HepG2 (cell line): Measurements from ENCODE around the gene ANKIB1. TPM values are rescaled to one million over a fixed set of nuclear protein-coding genes. Genes with fewer than 3 reads are reported as not detected.

Experiments used
- ATAC-seq: fragments of 200-7000 bp; cut with Tn5 transposase; 3 replicates; pipeline ENCODE4 v1.9.1; 2020; ENCODE audit warnings: mild to moderate bottlenecking, moderate library complexity
- BruUV-seq: library from RNA; stranded (reverse); fragments of 400-500 nt; replicated peaks from 2 replicates; lab custom pipeline; 2021; lab: Mats Ljungman, UMichigan
- CTCF ChIA-PET: fragments of 300-600 bp; formaldehyde crosslinking; extraction: SDS; loops from one replicate; lab custom pipeline; 2021; ENCODE audit warnings: low total read pairs, inconsistent platforms, low intra/inter-chr PET ratio; lab: Yijun Ruan, JAX
- POLR2A ChIA-PET: fragments of 350-600 bp; sonication (Branson Sonifier 250); formaldehyde crosslinking; loops from one replicate; lab custom pipeline; 2020; ENCODE audit warnings: antibody characterized with exemption, inconsistent platforms; lab: Yijun Ruan, JAX
- DNase-seq: peaks from one replicate; pipeline ENCODE4 v3.0.0-alpha.2; 2015; ENCODE audit warnings: low spot score
- FAIRE-seq: peaks from 3 replicates; lab custom pipeline; 2011; peaks lifted over from hg19 to GRCh38; lab: Jason Lieb, UNC
- H2AFZ ChIP-seq: one replicate; pipeline ENCODE4 v1.6.1; 2011; ENCODE audit warnings: low read length, inconsistent platforms
- H3K27ac ChIP-seq: fragments of 300-600 bp; 3 replicates; pipeline ENCODE4 v1.8.0; 2011; ENCODE audit warnings: mixed run types, mild to moderate bottlenecking, mixed read lengths, low read length, inconsistent platforms; ENCODE audit not compliant: insufficient read depth; ENCODE audit errors: extremely low read length
- H3K27me3 ChIP-seq, 2 experiments: fragments of 200-600 bp in 1 of 2; 2 replicates in 1 of 2; 3 replicates in 1 of 2; pipeline versions ENCODE4 v1.6.0 to v1.8.0; 2011; ENCODE audit warnings: low read length in 2 of 2, mild to moderate bottlenecking in 2 of 2, moderate library complexity in 2 of 2, inconsistent platforms in 1 of 2; ENCODE audit not compliant: insufficient read depth in 2 of 2, control insufficient read depth in 1 of 2
- H3K36me3 ChIP-seq, 2 experiments: fragments of 200-600 bp in 1 of 2; replicated peaks in 1 of 2; 2 replicates in 1 of 2; 3 replicates in 1 of 2; pipeline versions ENCODE4 v1.5.1 to v1.8.0; 2011; ENCODE audit warnings: low read length in 2 of 2, inconsistent platforms in 1 of 2; ENCODE audit not compliant: insufficient read depth in 2 of 2, control insufficient read depth in 1 of 2
- H3K4me1 ChIP-seq: 2 replicates; pipeline ENCODE4 v1.5.1; 2012; ENCODE audit warnings: low read length, inconsistent platforms; ENCODE audit not compliant: insufficient read depth
- H3K4me2 ChIP-seq: 2 replicates; pipeline ENCODE4 v1.6.0; 2011; ENCODE audit warnings: low read depth, low read length, inconsistent platforms
- H3K4me3 ChIP-seq, 3 experiments: fragments of 200-600 bp in 1 of 3; sonication (generic), shearing (Covaris generic) in 1 of 3; replicated peaks in 1 of 3; 2 replicates each; pipeline ENCODE4 v1.5.1; 2011 to 2016; ENCODE audit warnings: low read length in 3 of 3, inconsistent platforms in 2 of 3, low read depth in 2 of 3, mild to moderate bottlenecking in 2 of 3, control low read depth in 1 of 3, mixed read lengths in 1 of 3; ENCODE audit not compliant: insufficient read depth in 1 of 3
- H3K79me2 ChIP-seq: one replicate; pipeline ENCODE4 v1.6.1; 2011; ENCODE audit warnings: low read length, inconsistent platforms; ENCODE audit not compliant: insufficient read depth
- H3K9ac ChIP-seq: 2 replicates; pipeline ENCODE4 v1.6.0; 2011; ENCODE audit warnings: mild to moderate bottlenecking, low read depth, low read length, inconsistent platforms; ENCODE audit not compliant: insufficient read depth
- H3K9me3 ChIP-seq: 2 replicates; pipeline ENCODE4 v1.5.1; 2012; ENCODE audit warnings: mild to moderate bottlenecking, low read length
- H4K20me1 ChIP-seq: 2 replicates; pipeline ENCODE4 v1.6.0; 2011; ENCODE audit warnings: inconsistent platforms, mild to moderate bottlenecking, low read length, moderate library complexity; ENCODE audit not compliant: insufficient read depth
- HNF4A ChIP-seq: sonication (generic); formaldehyde crosslinking; IDR thresholded peaks from 2 replicates; pipeline ENCODE4 v1.4.0; 2020; ENCODE audit warnings: missing genetic modification reagents
- MAFF ChIP-seq: IDR thresholded peaks from 2 replicates; pipeline ENCODE4 v1.6.1; 2011; ENCODE audit warnings: low read depth, low read length, improper control_type of control experiment
- MAFK ChIP-seq, 2 experiments: IDR thresholded peaks in 1 of 2; conservative IDR thresholded peaks in 1 of 2; 2 replicates each; pipeline ENCODE4 v1.6.1; 2011; ENCODE audit warnings: improper control_type of control experiment in 2 of 2, low read length in 2 of 2
- NCOR1 ChIP-seq: fragments of 200-600 bp; sonication (generic); IDR thresholded peaks from 2 replicates; pipeline ENCODE4 v1.7.0; 2017; ENCODE audit warnings: antibody characterized with exemption, low read length, borderline replicate concordance
- NFE2L2 ChIP-seq: fragments of 150-350 bp; IDR thresholded peaks from 2 replicates; pipeline ENCODE4 v1.6.1; 2014; ENCODE audit warnings: low read length
- NR1H2 ChIP-seq: sonication (generic); formaldehyde crosslinking; IDR thresholded peaks from 2 replicates; pipeline ENCODE4 v1.8.1; 2022; ENCODE audit warnings: low read depth, missing genetic modification reagents, borderline replicate concordance
- RELA ChIP-seq: sonication (generic); formaldehyde crosslinking; IDR thresholded peaks from 2 replicates; pipeline ENCODE4 v1.4.0; 2020; ENCODE audit warnings: missing genetic modification reagents
- SRF ChIP-seq: IDR thresholded peaks from 2 replicates; pipeline ENCODE4 v1.6.1; 2011; ENCODE audit warnings: mild to moderate bottlenecking, low read depth, low read length, moderate library complexity
- ZBTB21 ChIP-seq: sonication (generic); formaldehyde crosslinking; IDR thresholded peaks from 2 replicates; pipeline ENCODE4 v1.4.0; 2020; ENCODE audit warnings: missing genetic modification reagents
- ZFY ChIP-seq: sonication (generic); formaldehyde crosslinking; IDR thresholded peaks from 2 replicates; pipeline ENCODE4 v1.4.0; 2020; ENCODE audit warnings: missing genetic modification reagents
- ZNF10 ChIP-seq: sonication (generic); formaldehyde crosslinking; IDR thresholded peaks from 2 replicates; pipeline ENCODE4 v1.4.0; 2020; ENCODE audit warnings: mild to moderate bottlenecking, low read depth, missing genetic modification reagents, borderline replicate concordance
- ZNF224 ChIP-seq: sonication (generic); formaldehyde crosslinking; IDR thresholded peaks from 2 replicates; pipeline ENCODE4 v1.5.0; 2020; ENCODE audit warnings: mild to moderate bottlenecking, missing genetic modification reagents
- ZNF362 ChIP-seq: sonication (generic); formaldehyde crosslinking; IDR thresholded peaks from 2 replicates; pipeline ENCODE4 v1.4.0; 2020; ENCODE audit warnings: missing genetic modification reagents, mild to moderate bottlenecking, borderline replicate concordance
- ZNF446 ChIP-seq: sonication (generic); formaldehyde crosslinking; IDR thresholded peaks from 2 replicates; pipeline ENCODE4 v1.5.0; 2020; ENCODE audit warnings: mild to moderate bottlenecking, missing genetic modification reagents
- ZNF512B ChIP-seq: sonication (generic); formaldehyde crosslinking; IDR thresholded peaks from 2 replicates; pipeline ENCODE4 v1.5.1; 2020; ENCODE audit warnings: missing genetic modification reagents, mild to moderate bottlenecking, borderline replicate concordance
- ZNF556 ChIP-seq: sonication (generic); formaldehyde crosslinking; IDR thresholded peaks from 2 replicates; pipeline ENCODE4 v1.4.0; 2020; ENCODE audit warnings: mild to moderate bottlenecking, missing genetic modification reagents, borderline replicate concordance
- ZNF878 ChIP-seq: sonication (generic); formaldehyde crosslinking; IDR thresholded peaks from 2 replicates; pipeline ENCODE4 v1.8.1; 2023; ENCODE audit warnings: mild to moderate bottlenecking, missing genetic modification reagents, moderate library complexity
- WGBS: methylation state at CpG from one replicate; pipeline ENCODE4 v1.1.6; 2017; ENCODE audit warnings: low lambda C conversion rate; 5-methylcytosine and 5-hydroxymethylcytosine counted together
- in situ Hi-C: cut with HindIII; loops from 2 replicates; pipeline ENCODE4 v1.10.0; 2017; ENCODE audit warnings: low pct_unique_long_range_greater_than_20kb; ENCODE audit not compliant: extremely low pct_ligation_motif_present
- intact Hi-C: fragments of 100-400 bp; cut with micrococcal nuclease; formaldehyde crosslinking; loops from one replicate; pipeline ENCODE4 v1.10.0; 2022; ENCODE audit not compliant: unreplicated experiment
- polyA plus RNA-seq, 8 experiments: library from polyadenylated mRNA; depleted of rRNA in 3 of 8; stranded (reverse) in 7 of 8; unstranded in 1 of 8; fragments of >200 nt; fragmentation: Illumina TruSeq in 4 of 8; extraction: Trizol in 4 of 8; gene quantifications; 2 replicates each; pipeline versions ENCODE4 v1.2.1 to v1.2.3, GENCODE V29; 2011 to 2016; ENCODE audit warnings: low read depth in 4 of 8, missing spikeins in 1 of 8, mixed read lengths in 1 of 8; ENCODE audit not compliant: insufficient read depth in 1 of 8
- total RNA-seq, 5 experiments: library from RNA; depleted of rRNA; stranded (reverse); fragments of >200 nt; fragmentation: Illumina TruSeq; extraction: Trizol; gene quantifications; 2 replicates each; pipeline ENCODE4 v1.2.3, GENCODE V29; 2016; ENCODE audit warnings: low read depth in 1 of 5

ANKIB1 gene
- total and polyA plus RNA-seq, 2 of the 13 experiments (the other 11 are each of a cell fraction or from before 2014, with no cell fraction given), result 28.7 to 29.6 TPM

- TF ChIP-seq ZNF512B (CRISPR knock-in tag), result no peak
- TF ChIP-seq NFE2L2, result no peak
- TF ChIP-seq ZNF224 (CRISPR knock-in tag), result no peak
- no peak for TF ChIP-seq ZNF556 (CRISPR knock-in tag)
- TF ChIP-seq SRF, result no peak
- TF ChIP-seq NR1H2 (CRISPR knock-in tag), result no peak
- TF ChIP-seq ZBTB21, result no peak
These were observed 80.1 kb downstream of the ANKIB1 start (continued) for GRCh38 chr7:92325858-92326257.

GRCh38 chr7:92330835-92331438 is 85.2 kb downstream of the ANKIB1 start:
- Histone ChIP-seq H4K20me1 (no peaks in the 10 kb centered on the region), H3K27me3 (no peaks in the 10 kb centered on the region), H2AFZ (no peak overlapping the region), H3K9ac (no peak overlapping the region), H3K4me2 (no peak overlapping the region), H3K4me1 (peaks cover 15% of the 10 kb centered on the region), H3K27ac (no peak overlapping the region), H3K9me3 (no peaks in the 10 kb centered on the region), H3K79me2 (no peaks in the 10 kb centered on the region), H3K4me3 (no peak overlapping the region), H3K36me3 (no peaks in the 10 kb centered on the region; a peak in 2 of 5 replicates)
- ChIA-PET CTCF (no interaction called here), POLR2A (no interaction called here)
- 72% methylated on average over 4 of the region's 4 CpGs for WGBS
- BruUV-seq, result no TSS peak
- DNase-seq (peak; percentile 53), FAIRE-seq (no peak), ATAC-seq (peak; percentile 83)
- TF ChIP-seq ZNF362 (CRISPR knock-in tag) (peak; percentile 75; the same call in 1 of the 2 replicates), ZNF10 (no peak), MAFK (conservative IDR thresholded peaks at IDR 0.05 in 1 of 2, IDR thresholded peaks at IDR 0.05 in 1 of 2; ENCODE audit: low read length in 2 of 2) (peak; percentile 61 to 70), MAFF (peak; percentile 71), ZNF446 (CRISPR knock-in tag) (no peak), NCOR1 (peak; percentile 29; the same call in 1 of the 2 replicates), ZNF878 (CRISPR knock-in tag) (no peak), ZFY (CRISPR knock-in tag) (no peak), HNF4A (peak; percentile 44), RELA (CRISPR knock-in tag) (no peak)
- in situ Hi-C loops, result no loop called here
- intact Hi-C loops, result loop anchor here (5.0 kb wide), 1 partner anchor 84 kb away; the partner anchor contains the start of genes ANKIB1 and KRIT1
